ENCODE measurements around the gene AFF3. TPM values are rescaled to one million over a fixed set of nuclear protein-coding genes. Genes with fewer than 3 reads are reported as not detected.

Gene AFF3
- total RNA-seq, 1 experiment from 2014 or later, result 0.05 TPM

DNA sequence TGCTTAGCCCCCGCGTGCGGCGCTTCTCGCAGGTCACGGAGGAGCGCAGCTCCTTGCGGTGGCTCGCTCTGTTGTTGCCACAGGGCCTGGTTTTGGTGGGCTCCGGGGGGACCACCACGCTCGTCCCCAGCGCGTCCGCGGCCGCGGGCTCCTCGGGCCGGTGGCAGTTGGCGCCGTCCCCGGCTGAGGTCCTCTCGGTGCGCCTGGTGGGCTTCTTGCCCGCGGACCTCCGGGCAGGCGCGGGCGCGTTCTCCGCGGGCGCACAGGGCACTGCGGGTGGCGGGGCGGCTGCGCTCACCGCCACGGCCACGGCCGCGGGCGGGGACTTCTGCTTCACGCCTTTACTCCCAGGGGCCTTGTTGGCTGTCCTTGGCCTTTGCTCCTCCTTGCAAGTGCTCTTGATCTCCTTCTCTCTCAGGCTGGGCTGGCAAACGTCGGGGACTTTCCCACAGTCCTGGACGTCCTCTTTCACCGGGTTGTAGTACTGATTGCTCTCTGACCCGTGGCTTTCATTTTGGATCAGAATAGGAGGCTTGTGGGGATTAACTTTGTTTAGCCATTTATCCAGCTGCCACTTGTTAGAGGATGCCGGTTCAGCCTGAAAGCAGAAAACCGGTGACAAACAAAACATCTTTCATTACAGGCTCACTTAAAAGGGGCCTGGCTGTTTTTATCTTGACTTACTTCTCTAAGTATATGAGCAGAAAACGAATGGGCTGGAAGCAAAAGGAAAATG, 548.5 kb downstream of the AFF3 start:
- intact Hi-C loops (cut with micrococcal nuclease; ENCODE audit: unreplicated experiment), result no loop called here
- Histone ChIP-seq H3K4me1 (no peaks in the 10 kb centered on the region), H3K27me3 (replicated peaks; ENCODE audit: control insufficient read depth, insufficient read depth, low read length) (no peaks in the 10 kb centered on the region), H3K36me3 (ENCODE audit: control insufficient read depth, insufficient read depth, low read length) (no peaks in the 10 kb centered on the region), H3K4me3 (ENCODE audit: low read depth, low read length) (no peak overlapping the region), H3K9me3 (no peaks in the 10 kb centered on the region)
- no peak overlapping the region for H3K27ac Mint-ChIP-seq (ENCODE audit: unreplicated experiment)
- TF ChIP-seq, protein P1, sequence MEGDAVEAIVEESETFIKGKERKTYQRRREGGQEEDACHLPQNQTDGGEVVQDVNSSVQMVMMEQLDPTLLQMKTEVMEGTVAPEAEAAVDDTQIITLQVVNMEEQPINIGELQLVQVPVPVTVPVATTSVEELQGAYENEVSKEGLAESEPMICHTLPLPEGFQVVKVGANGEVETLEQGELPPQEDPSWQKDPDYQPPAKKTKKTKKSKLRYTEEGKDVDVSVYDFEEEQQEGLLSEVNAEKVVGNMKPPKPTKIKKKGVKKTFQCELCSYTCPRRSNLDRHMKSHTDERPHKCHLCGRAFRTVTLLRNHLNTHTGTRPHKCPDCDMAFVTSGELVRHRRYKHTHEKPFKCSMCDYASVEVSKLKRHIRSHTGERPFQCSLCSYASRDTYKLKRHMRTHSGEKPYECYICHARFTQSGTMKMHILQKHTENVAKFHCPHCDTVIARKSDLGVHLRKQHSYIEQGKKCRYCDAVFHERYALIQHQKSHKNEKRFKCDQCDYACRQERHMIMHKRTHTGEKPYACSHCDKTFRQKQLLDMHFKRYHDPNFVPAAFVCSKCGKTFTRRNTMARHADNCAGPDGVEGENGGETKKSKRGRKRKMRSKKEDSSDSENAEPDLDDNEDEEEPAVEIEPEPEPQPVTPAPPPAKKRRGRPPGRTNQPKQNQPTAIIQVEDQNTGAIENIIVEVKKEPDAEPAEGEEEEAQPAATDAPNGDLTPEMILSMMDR (IDR thresholded peaks at IDR 0.05; ENCODE audit: insufficient read depth in 1 of 2, low read depth in 1 of 2, low read length in 1 of 2, severe bottlenecking in 1 of 2, unreplicated experiment in 1 of 2), result no peak
- peaks cover 24% of the 10 kb centered on the region for H3K27me3 Mint-ChIP-seq (ENCODE audit: insufficient read depth, unreplicated experiment)
- no peak for DNase-seq
- no peak overlapping the region for H3K4me3 Mint-ChIP-seq (ENCODE audit: unreplicated experiment)
- ChIA-PET CTCF (no interaction called here), POLR2A (no interaction called here)
- no peaks in the 10 kb centered on the region for H3K9me3 Mint-ChIP-seq (ENCODE audit: unreplicated experiment)
- H3K4me1 Mint-ChIP-seq (ENCODE audit: low read depth, unreplicated experiment), result no peaks in the 10 kb centered on the region
- H3K36me3 Mint-ChIP-seq (ENCODE audit: insufficient read depth, unreplicated experiment), result no peaks in the 10 kb centered on the region
- no TSS peak for BruUV-seq (replicated peaks)

DNA sequence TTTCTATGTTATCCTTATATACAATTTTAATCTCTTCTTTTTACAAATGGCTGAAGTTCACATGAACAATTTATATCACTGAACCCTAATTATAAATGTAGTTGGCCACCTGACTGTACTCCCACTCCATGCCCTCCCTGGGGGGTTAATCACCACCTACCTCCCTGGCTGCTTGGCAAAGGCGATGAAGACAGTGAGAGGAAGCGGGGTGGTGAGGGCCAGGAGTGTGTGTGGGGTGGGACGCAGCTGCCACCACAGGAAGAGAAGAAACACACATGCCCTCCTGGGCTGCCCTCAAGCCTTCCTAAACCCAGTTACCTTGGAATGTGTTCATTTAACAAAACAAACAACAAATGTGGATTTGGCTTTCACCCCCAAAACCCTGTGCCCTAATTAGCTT, 565.6 kb downstream of the AFF3 start:
- intact Hi-C loops (cut with micrococcal nuclease; ENCODE audit: unreplicated experiment), result no loop called here
- H3K9me3 ChIP-seq, result no peaks in the 10 kb centered on the region
- no peaks in the 10 kb centered on the region; the same call in 1 of the 2 replicates for H3K27me3 ChIP-seq (replicated peaks; ENCODE audit: control insufficient read depth, insufficient read depth, low read length)
- BruUV-seq (replicated peaks), result no TSS peak
- TF ChIP-seq, protein P1 (IDR thresholded peaks at IDR 0.05; ENCODE audit: insufficient read depth in 1 of 2, low read depth in 1 of 2, low read length in 1 of 2, severe bottlenecking in 1 of 2, unreplicated experiment in 1 of 2), result no peak
- H3K4me1 ChIP-seq, result no peaks in the 10 kb centered on the region
- Mint-ChIP-seq H3K27ac (ENCODE audit: unreplicated experiment) (no peak overlapping the region), H3K9me3 (ENCODE audit: unreplicated experiment) (no peaks in the 10 kb centered on the region), H3K4me3 (ENCODE audit: unreplicated experiment) (no peak overlapping the region), H3K4me1 (ENCODE audit: low read depth, unreplicated experiment) (no peaks in the 10 kb centered on the region), H3K27me3 (ENCODE audit: insufficient read depth, unreplicated experiment) (peaks cover 6% of the 10 kb centered on the region), H3K36me3 (ENCODE audit: insufficient read depth, unreplicated experiment) (no peaks in the 10 kb centered on the region)
- CTCF ChIA-PET, result no interaction called here
- no peaks in the 10 kb centered on the region for H3K36me3 ChIP-seq (ENCODE audit: control insufficient read depth, insufficient read depth, low read length)
- no peak for DNase-seq
- H3K4me3 ChIP-seq (ENCODE audit: low read depth, low read length), result no peak overlapping the region
- POLR2A ChIA-PET, result no interaction called here

DNA sequence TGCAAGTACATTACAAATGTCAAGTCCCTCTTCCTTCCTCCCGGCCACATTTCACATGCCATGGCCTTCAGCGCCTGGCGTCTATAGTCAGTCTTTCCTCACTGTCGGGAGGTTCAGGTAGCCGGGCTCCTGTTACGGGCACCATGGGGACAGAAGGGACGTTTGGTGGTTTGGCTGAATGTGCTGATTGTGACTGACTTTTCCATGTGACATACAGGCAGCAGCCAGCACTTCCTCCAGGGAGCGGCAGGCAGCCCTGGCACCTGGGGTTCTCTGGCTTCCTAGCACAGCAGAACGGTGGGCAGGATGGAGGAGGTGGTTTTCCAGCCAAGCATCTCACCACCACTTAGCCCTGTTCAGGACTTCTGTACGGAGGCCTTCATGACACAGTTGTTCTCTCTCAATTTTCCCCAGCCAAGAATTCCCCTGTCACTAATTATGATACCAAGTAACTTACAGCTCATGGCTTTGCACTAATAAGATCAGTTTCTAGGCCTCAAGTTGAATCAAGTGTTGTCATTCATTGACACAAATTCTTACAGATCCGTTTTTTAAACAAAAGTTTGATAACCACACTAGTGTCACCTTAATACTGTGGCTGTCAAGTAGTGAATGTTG, 568.6 kb downstream of the AFF3 start:
- no peaks in the 10 kb centered on the region for H3K36me3 ChIP-seq (ENCODE audit: control insufficient read depth, insufficient read depth, low read length)
- no peak for DNase-seq
- ChIA-PET POLR2A (no interaction called here), CTCF (no interaction called here)
- H3K4me1 Mint-ChIP-seq (ENCODE audit: low read depth, unreplicated experiment), result no peaks in the 10 kb centered on the region
- no TSS peak for BruUV-seq (replicated peaks)
- H3K36me3 Mint-ChIP-seq (ENCODE audit: insufficient read depth, unreplicated experiment), result no peaks in the 10 kb centered on the region
- H3K27me3 ChIP-seq (replicated peaks; ENCODE audit: control insufficient read depth, insufficient read depth, low read length), result no peaks in the 10 kb centered on the region; the same call in 1 of the 2 replicates
- no peak overlapping the region for H3K27ac Mint-ChIP-seq (ENCODE audit: unreplicated experiment)
- no peaks in the 10 kb centered on the region for H3K9me3 Mint-ChIP-seq (ENCODE audit: unreplicated experiment)
- intact Hi-C loops (cut with micrococcal nuclease; ENCODE audit: unreplicated experiment), result no loop called here
- H3K27me3 Mint-ChIP-seq (ENCODE audit: insufficient read depth, unreplicated experiment), result peaks cover 14% of the 10 kb centered on the region
- H3K4me3 Mint-ChIP-seq (ENCODE audit: unreplicated experiment), result no peak overlapping the region
- H3K4me3 ChIP-seq (ENCODE audit: low read depth, low read length), result no peak overlapping the region
- H3K4me1 ChIP-seq, result no peaks in the 10 kb centered on the region
- H3K9me3 ChIP-seq, result no peaks in the 10 kb centered on the region
- TF ChIP-seq, protein P1 (IDR thresholded peaks at IDR 0.05; ENCODE audit: insufficient read depth in 1 of 2, low read depth in 1 of 2, low read length in 1 of 2, severe bottlenecking in 1 of 2, unreplicated experiment in 1 of 2), result no peak
